WTC11 (cell line): ENCODE results near the gene SOAT1. TPM values are rescaled to one million over a fixed set of nuclear protein-coding genes. Genes with fewer than 3 reads are reported as not detected.

Experiments
- ATAC-seq: fragments of 200-7000 bp; cut with Tn5 transposase; 2 replicates; pipeline ENCODE4 v1.10.0; 2021; ENCODE audit warnings: mild to moderate bottlenecking, moderate library complexity
- CTCF ChIA-PET: fragments of 300-600 bp; sonication (Branson Sonifier 250); formaldehyde crosslinking; loops from one replicate; lab custom pipeline; 2021; ENCODE audit warnings: antibody characterized with exemption; lab: Charles Lee
- POLR2A ChIA-PET: fragments of 350-600 bp; sonication (Branson Sonifier 250); formaldehyde crosslinking; loops from one replicate; lab custom pipeline; 2021; ENCODE audit warnings: antibody characterized with exemption; lab: Charles Lee
- DNase-seq: peaks from one replicate; pipeline ENCODE4 v3.0.0; 2021; ENCODE audit warnings: low spot score
- H3K27ac Mint-ChIP-seq: 2 replicates; pipeline ENCODE4 v1.8.0; 2021; ENCODE audit warnings: mixed read lengths
- H3K27me3 Mint-ChIP-seq: 2 replicates; pipeline ENCODE4 v1.8.0; 2021; ENCODE audit warnings: low read depth, mild to moderate bottlenecking, moderate library complexity, mixed read lengths
- H3K36me3 Mint-ChIP-seq: 2 replicates; pipeline ENCODE4 v1.8.0; 2021; ENCODE audit warnings: mixed read lengths
- H3K4me1 Mint-ChIP-seq: 2 replicates; pipeline ENCODE4 v1.8.0; 2022; ENCODE audit warnings: mixed read lengths
- H3K4me3 Mint-ChIP-seq: 2 replicates; pipeline ENCODE4 v1.8.0; 2021; ENCODE audit warnings: mild to moderate bottlenecking, moderate library complexity, mixed read lengths
- H3K9me3 Mint-ChIP-seq: 2 replicates; pipeline ENCODE4 v1.8.0; 2021; ENCODE audit warnings: mixed read lengths
- AR ChIP-seq: fragments of 250-450 bp; sonication (Bioruptor Pico); IDR thresholded peaks from 2 replicates; pipeline ENCODE4 v1.9.0; 2021; ENCODE audit warnings: mild to moderate bottlenecking
- ATF1 ChIP-seq: sonication (generic); formaldehyde crosslinking; IDR thresholded peaks from 2 replicates; pipeline ENCODE4 v1.8.1; 2023; ENCODE audit warnings: mild to moderate bottlenecking, moderate library complexity, missing genetic modification reagents
- CREB1 ChIP-seq: sonication (generic); formaldehyde crosslinking; IDR thresholded peaks from 2 replicates; pipeline ENCODE4 v1.8.0; 2023; ENCODE audit warnings: mild to moderate bottlenecking, missing genetic modification reagents
- ETV6 ChIP-seq: sonication (generic); formaldehyde crosslinking; IDR thresholded peaks from 2 replicates; pipeline ENCODE4 v1.8.1; 2022; ENCODE audit warnings: mild to moderate bottlenecking, missing genetic modification reagents
- FOXJ3 ChIP-seq: sonication (generic); formaldehyde crosslinking; IDR thresholded peaks from 2 replicates; pipeline ENCODE4 v1.9.0; 2021; ENCODE audit warnings: missing genetic modification reagents, mild to moderate bottlenecking, borderline replicate concordance
- GABPB1 ChIP-seq: sonication (generic); formaldehyde crosslinking; IDR thresholded peaks from 2 replicates; pipeline ENCODE4 v1.8.1; 2023; ENCODE audit warnings: mild to moderate bottlenecking, missing genetic modification reagents
- JAZF1 ChIP-seq: fragments of 250-450 bp; sonication (Bioruptor Pico); IDR thresholded peaks from 2 replicates; pipeline ENCODE4 v1.9.0; 2021; ENCODE audit warnings: moderate library complexity, mild to moderate bottlenecking, inconsistent platforms
- MYBL2 ChIP-seq: sonication (generic); formaldehyde crosslinking; IDR thresholded peaks from 2 replicates; pipeline ENCODE4 v1.8.1; 2023; ENCODE audit warnings: mild to moderate bottlenecking, moderate library complexity, missing genetic modification reagents
- NR3C1 ChIP-seq: sonication (generic); formaldehyde crosslinking; conservative IDR thresholded peaks from 2 replicates; pipeline ENCODE4 v1.8.1; 2023; ENCODE audit warnings: low read depth, mild to moderate bottlenecking, missing genetic modification reagents
- TEAD4 ChIP-seq: sonication (generic); formaldehyde crosslinking; IDR thresholded peaks from 2 replicates; pipeline ENCODE4 v1.8.0; 2022; ENCODE audit warnings: mild to moderate bottlenecking, missing genetic modification reagents
- ZNF281 ChIP-seq: sonication (generic); formaldehyde crosslinking; IDR thresholded peaks from 2 replicates; pipeline ENCODE4 v1.8.0; 2023; ENCODE audit warnings: mild to moderate bottlenecking, missing genetic modification reagents
- ZNF396 ChIP-seq: fragments of 250-450 bp; sonication (Bioruptor Pico); IDR thresholded peaks from 2 replicates; pipeline ENCODE4 v1.8.0; 2021; ENCODE audit warnings: mild to moderate bottlenecking, moderate library complexity, borderline replicate concordance
- total RNA-seq: library from RNA; stranded (reverse); gene quantifications from 3 replicates; pipeline ENCODE4 v1.2.3, GENCODE V29; 2021
- TF ChIP-seq, protein P1 (sequence below): sonication (generic); formaldehyde crosslinking; conservative IDR thresholded peaks from 2 replicates; pipeline ENCODE4 v1.8.1; 2022; ENCODE audit warnings: mild to moderate bottlenecking, missing genetic modification reagents
- TF ChIP-seq, protein P2 (sequence below): sonication (generic); formaldehyde crosslinking; IDR thresholded peaks from 2 replicates; pipeline ENCODE4 v1.8.1; 2023; ENCODE audit warnings: mild to moderate bottlenecking, missing genetic modification reagents, moderate library complexity
- TF ChIP-seq, protein P3 (sequence below): sonication (generic); formaldehyde crosslinking; IDR thresholded peaks from 2 replicates; pipeline ENCODE4 v1.8.1; 2022; ENCODE audit warnings: low read depth, mild to moderate bottlenecking, moderate library complexity, missing genetic modification reagents, borderline replicate concordance
- TF ChIP-seq, protein P4 (sequence below): sonication (generic); formaldehyde crosslinking; IDR thresholded peaks from 2 replicates; pipeline ENCODE4 v1.8.1; 2023; ENCODE audit warnings: mild to moderate bottlenecking, moderate library complexity, missing genetic modification reagents

Gene SOAT1
- total RNA-seq, 1 experiment from 2014 or later: 2.3 TPM

GRCh38 chr1:179313004-179313403, 19.4 kb downstream of the SOAT1 start:
- CTCF ChIA-PET: no interaction called here

GRCh38 chr1:179314928-179315327, 21.3 kb downstream of the SOAT1 start:
- DNase-seq (no peak), ATAC-seq (no peak)
- ChIA-PET POLR2A (no interaction called here), CTCF (no interaction called here)
- H3K9me3 Mint-ChIP-seq: no peaks in the 10 kb centered on the region
- no peak overlapping the region for H3K27ac Mint-ChIP-seq
- TF ChIP-seq ETV6 (no peak), CREB1 (no peak), NR3C1 (CRISPR knock-in tag) (no peak), FOXJ3 (CRISPR knock-in tag) (no peak), ATF1 (CRISPR knock-in tag) (no peak), AR (no peak), GABPB1 (CRISPR knock-in tag) (no peak), ZNF396 (no peak), TEAD4 (CRISPR knock-in tag) (no peak), MYBL2 (CRISPR knock-in tag) (no peak), JAZF1 (CRISPR knock-in tag) (no peak)
- TF ChIP-seq, protein P1, sequence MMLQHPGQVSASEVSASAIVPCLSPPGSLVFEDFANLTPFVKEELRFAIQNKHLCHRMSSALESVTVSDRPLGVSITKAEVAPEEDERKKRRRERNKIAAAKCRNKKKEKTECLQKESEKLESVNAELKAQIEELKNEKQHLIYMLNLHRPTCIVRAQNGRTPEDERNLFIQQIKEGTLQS: no peak
- TF ChIP-seq, protein P2, sequence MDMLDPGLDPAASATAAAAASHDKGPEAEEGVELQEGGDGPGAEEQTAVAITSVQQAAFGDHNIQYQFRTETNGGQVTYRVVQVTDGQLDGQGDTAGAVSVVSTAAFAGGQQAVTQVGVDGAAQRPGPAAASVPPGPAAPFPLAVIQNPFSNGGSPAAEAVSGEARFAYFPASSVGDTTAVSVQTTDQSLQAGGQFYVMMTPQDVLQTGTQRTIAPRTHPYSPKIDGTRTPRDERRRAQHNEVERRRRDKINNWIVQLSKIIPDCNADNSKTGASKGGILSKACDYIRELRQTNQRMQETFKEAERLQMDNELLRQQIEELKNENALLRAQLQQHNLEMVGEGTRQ (CRISPR knock-in tag): no peak
- TF ChIP-seq, protein P3, sequence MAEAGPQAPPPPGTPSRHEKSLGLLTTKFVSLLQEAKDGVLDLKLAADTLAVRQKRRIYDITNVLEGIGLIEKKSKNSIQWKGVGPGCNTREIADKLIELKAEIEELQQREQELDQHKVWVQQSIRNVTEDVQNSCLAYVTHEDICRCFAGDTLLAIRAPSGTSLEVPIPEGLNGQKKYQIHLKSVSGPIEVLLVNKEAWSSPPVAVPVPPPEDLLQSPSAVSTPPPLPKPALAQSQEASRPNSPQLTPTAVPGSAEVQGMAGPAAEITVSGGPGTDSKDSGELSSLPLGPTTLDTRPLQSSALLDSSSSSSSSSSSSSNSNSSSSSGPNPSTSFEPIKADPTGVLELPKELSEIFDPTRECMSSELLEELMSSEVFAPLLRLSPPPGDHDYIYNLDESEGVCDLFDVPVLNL (CRISPR knock-in tag): no peak
- no peaks in the 10 kb centered on the region for H3K27me3 Mint-ChIP-seq
- peaks cover 10% of the 10 kb centered on the region for H3K4me1 Mint-ChIP-seq
- no peaks in the 10 kb centered on the region for H3K36me3 Mint-ChIP-seq
- H3K4me3 Mint-ChIP-seq: no peak overlapping the region

More at GRCh38 chr1:179313004-179313403, 19.4 kb downstream of the SOAT1 start:
- no peak overlapping the region for H3K4me3 Mint-ChIP-seq
- no peaks in the 10 kb centered on the region for H3K9me3 Mint-ChIP-seq
- DNase-seq (no peak), ATAC-seq (no peak)
- no peaks in the 10 kb centered on the region for H3K36me3 Mint-ChIP-seq
- TF ChIP-seq ZNF281 (CRISPR knock-in tag): no peak
- TF ChIP-seq, protein P2 (CRISPR knock-in tag): no peak
- TF ChIP-seq, protein P4, sequence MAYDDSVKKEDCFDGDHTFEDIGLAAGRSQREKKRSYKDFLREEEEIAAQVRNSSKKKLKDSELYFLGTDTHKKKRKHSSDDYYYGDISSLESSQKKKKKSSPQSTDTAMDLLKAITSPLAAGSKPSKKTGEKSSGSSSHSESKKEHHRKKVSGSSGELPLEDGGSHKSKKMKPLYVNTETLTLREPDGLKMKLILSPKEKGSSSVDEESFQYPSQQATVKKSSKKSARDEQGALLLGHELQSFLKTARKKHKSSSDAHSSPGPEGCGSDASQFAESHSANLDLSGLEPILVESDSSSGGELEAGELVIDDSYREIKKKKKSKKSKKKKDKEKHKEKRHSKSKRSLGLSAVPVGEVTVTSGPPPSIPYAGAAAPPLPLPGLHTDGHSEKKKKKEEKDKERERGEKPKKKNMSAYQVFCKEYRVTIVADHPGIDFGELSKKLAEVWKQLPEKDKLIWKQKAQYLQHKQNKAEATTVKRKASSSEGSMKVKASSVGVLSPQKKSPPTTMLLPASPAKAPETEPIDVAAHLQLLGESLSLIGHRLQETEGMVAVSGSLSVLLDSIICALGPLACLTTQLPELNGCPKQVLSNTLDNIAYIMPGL (CRISPR knock-in tag): no peak
- H3K27ac Mint-ChIP-seq: no peak overlapping the region
- H3K4me1 Mint-ChIP-seq: no peaks in the 10 kb centered on the region
- POLR2A ChIA-PET: interaction anchor here (0.5 kb wide), 1 partner anchor 157 kb away, joined by 3 read pairs; no protein-coding TSS in a partner anchor
- no peaks in the 10 kb centered on the region for H3K27me3 Mint-ChIP-seq
